HEK293T (cell line): ENCODE data around the gene CACNA1E.

Experiments
- LEF1 ChIP-seq: fragments of 450-650 bp; IDR thresholded peaks from 2 replicates; pipeline ENCODE4 v1.6.1; 2017; ENCODE audit warnings: mild to moderate bottlenecking, borderline replicate concordance
- NFRKB ChIP-seq: fragments of 450-650 bp; IDR thresholded peaks from 2 replicates; pipeline ENCODE4 v1.6.1; 2016; ENCODE audit warnings: mild to moderate bottlenecking, moderate library complexity
- SUZ12 ChIP-seq: fragments of 450-650 bp; IDR thresholded peaks from 2 replicates; pipeline ENCODE4 v1.6.1; 2016; ENCODE audit warnings: mild to moderate bottlenecking
- ZNF384 ChIP-seq: fragments of 450-650 bp; IDR thresholded peaks from 2 replicates; pipeline ENCODE4 v1.6.1; 2016

DNA sequence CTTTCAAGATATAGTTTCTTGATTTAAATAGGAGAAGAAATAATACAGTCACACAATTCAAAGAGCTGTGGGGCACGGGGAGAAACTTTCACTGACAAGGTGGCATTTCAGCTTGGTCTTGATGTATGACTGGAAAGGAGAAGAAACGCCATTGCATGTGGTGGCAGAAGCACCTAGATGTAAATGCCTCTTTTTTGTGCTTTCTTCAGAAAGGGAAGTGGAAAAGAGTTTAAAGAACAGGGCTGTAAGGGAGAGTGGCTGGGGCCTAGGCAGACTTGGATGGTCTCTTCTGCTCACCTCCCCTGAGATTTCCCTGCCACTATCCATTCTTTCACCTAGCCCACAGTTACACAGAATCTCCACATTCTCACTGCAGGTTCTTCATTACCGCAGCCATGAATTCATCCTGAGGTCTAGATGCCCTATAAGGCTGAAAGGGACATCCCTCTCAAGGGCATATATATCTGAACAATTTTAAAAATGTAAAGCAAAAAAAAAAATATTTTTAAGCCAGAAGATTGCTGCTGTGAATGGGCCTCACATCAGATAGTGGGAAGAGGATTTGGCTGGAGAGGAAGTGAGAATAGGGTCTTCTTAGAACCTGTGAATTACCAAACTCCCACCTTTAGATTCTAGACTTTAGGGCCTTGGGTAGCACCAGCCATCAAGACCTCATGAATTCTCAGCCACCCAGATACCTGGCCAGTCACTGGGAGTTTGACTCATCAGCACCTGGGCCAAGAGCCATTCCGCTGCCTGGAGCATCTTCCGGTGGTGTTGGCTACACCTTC is 23.4 kb downstream of the CACNA1E start:
- no peak for TF ChIP-seq SUZ12
- TF ChIP-seq LEF1, result no peak
- no peak for TF ChIP-seq NFRKB
- TF ChIP-seq ZNF384, result no peak
